WI38 (cell line): ENCODE data around the gene BRK1.
"Not testable (repeated sequence)": the region's sequence is repeated elsewhere in the genome, so short reads cannot be mapped to it uniquely, and the experiment has no call there.

Experiments used
- H3K4me3 ChIP-seq: 2 replicates; pipeline ENCODE4 v1.5.1; 2011; ENCODE audit warnings: low read depth, mild to moderate bottlenecking, control low read depth, low read length
- TF ChIP-seq, protein P1 (sequence below): IDR thresholded peaks from 2 replicates; pipeline ENCODE4 v1.5.1; 2012; ENCODE audit warnings: low read depth, mild to moderate bottlenecking, control low read depth, low read length

Gene BRK1

GRCh38 chr3:10173095-10173925 is 57.8 kb downstream of the BRK1 start:
- peak overlapping the region; percentile 18 for H3K4me3 ChIP-seq
- TF ChIP-seq, protein P1, sequence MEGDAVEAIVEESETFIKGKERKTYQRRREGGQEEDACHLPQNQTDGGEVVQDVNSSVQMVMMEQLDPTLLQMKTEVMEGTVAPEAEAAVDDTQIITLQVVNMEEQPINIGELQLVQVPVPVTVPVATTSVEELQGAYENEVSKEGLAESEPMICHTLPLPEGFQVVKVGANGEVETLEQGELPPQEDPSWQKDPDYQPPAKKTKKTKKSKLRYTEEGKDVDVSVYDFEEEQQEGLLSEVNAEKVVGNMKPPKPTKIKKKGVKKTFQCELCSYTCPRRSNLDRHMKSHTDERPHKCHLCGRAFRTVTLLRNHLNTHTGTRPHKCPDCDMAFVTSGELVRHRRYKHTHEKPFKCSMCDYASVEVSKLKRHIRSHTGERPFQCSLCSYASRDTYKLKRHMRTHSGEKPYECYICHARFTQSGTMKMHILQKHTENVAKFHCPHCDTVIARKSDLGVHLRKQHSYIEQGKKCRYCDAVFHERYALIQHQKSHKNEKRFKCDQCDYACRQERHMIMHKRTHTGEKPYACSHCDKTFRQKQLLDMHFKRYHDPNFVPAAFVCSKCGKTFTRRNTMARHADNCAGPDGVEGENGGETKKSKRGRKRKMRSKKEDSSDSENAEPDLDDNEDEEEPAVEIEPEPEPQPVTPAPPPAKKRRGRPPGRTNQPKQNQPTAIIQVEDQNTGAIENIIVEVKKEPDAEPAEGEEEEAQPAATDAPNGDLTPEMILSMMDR, result no peak

- TF ChIP-seq, protein P1, result no peak
- peak overlapping the region; percentile 18 for H3K4me3 ChIP-seq
These were observed 58.5 kb downstream of the BRK1 start for GRCh38 chr3:10173926-10174435.

GRCh38 chr3:10175334-10175733 is 59.9 kb downstream of the BRK1 start:
- H3K4me3 ChIP-seq, result not testable (repeated sequence)

GRCh38 chr3:10176150-10176549 is 60.7 kb downstream of the BRK1 start:
- not testable (repeated sequence) for H3K4me3 ChIP-seq
